HFFc6 (cell line): ENCODE results near the gene IGFL1. TPM values are rescaled to one million over a fixed set of nuclear protein-coding genes. Genes with fewer than 3 reads are reported as not detected.
"Not testable (repeated sequence)": the region's sequence is repeated elsewhere in the genome, so short reads cannot be mapped to it uniquely, and the experiment has no call there.

ENCODE experiments used
- DNase-seq: peaks from one replicate; pipeline ENCODE4 v3.0.0-alpha.2; 2018
- H3K27ac Mint-ChIP-seq: 2 replicates; pipeline ENCODE4 v1.8.0; 2020; ENCODE audit warnings: mild to moderate bottlenecking, mixed read lengths
- H3K27me3 Mint-ChIP-seq: 2 replicates; pipeline ENCODE4 v1.8.0; 2021; ENCODE audit warnings: mild to moderate bottlenecking, moderate library complexity, mixed read lengths; ENCODE audit not compliant: insufficient read depth
- H3K36me3 Mint-ChIP-seq: 2 replicates; pipeline ENCODE4 v1.8.0; 2021; ENCODE audit warnings: low read depth, mixed read lengths
- H3K4me1 Mint-ChIP-seq: 2 replicates; pipeline ENCODE4 v1.8.0; 2020; ENCODE audit warnings: low read depth, mixed read lengths
- H3K4me3 Mint-ChIP-seq: 2 replicates; pipeline ENCODE4 v1.8.0; 2020; ENCODE audit warnings: mild to moderate bottlenecking, moderate library complexity, mixed read lengths
- H3K9me3 Mint-ChIP-seq: 2 replicates; pipeline ENCODE4 v1.8.0; 2020; ENCODE audit warnings: mild to moderate bottlenecking, mixed read lengths
- CTCF ChIP-seq: fragments of 200-600 bp; sonication (generic); IDR thresholded peaks from 2 replicates; pipeline ENCODE4 v1.5.0; 2021; ENCODE audit warnings: antibody characterized with exemption, mild to moderate bottlenecking
- total RNA-seq, 6 experiments: library from RNA; stranded (reverse); fragmentation: NEBNext Ultra II Directional; extraction: Animal tissue kit (Norgen Biotek cat#: 25700); gene quantifications; 2 replicates in 1 of 6; 3 replicates in 5 of 6; pipeline ENCODE4 v1.2.3, GENCODE V29; 2021

IGFL1 gene
- total RNA-seq, 6 experiments from 2014 or later: not detected

GRCh38 chr19:46232468-46232867 lies 2.9 kb downstream of the IGFL1 start:
- Mint-ChIP-seq H3K27ac (no peak overlapping the region), H3K4me1 (no peaks in the 10 kb centered on the region), H3K27me3 (peaks cover 74% of the 10 kb centered on the region), H3K9me3 (no peaks in the 10 kb centered on the region), H3K36me3 (no peaks in the 10 kb centered on the region), H3K4me3 (no peak overlapping the region)
- TF ChIP-seq CTCF: no peak
- no peak for DNase-seq

GRCh38 chr19:46232938-46233621 lies 3.5 kb downstream of the IGFL1 start:
- Mint-ChIP-seq H3K36me3 (no peaks in the 10 kb centered on the region), H3K27me3 (peaks cover 71% of the 10 kb centered on the region), H3K4me3 (no peak overlapping the region), H3K9me3 (no peaks in the 10 kb centered on the region), H3K4me1 (no peaks in the 10 kb centered on the region), H3K27ac (no peak overlapping the region)
- TF ChIP-seq CTCF: no peak
- DNase-seq: no peak

- H3K27me3 Mint-ChIP-seq: peaks cover 71% of the 10 kb centered on the region
- H3K4me1 Mint-ChIP-seq, DNase-seq, H3K9me3 Mint-ChIP-seq, H3K27ac Mint-ChIP-seq, H3K4me3 Mint-ChIP-seq, H3K36me3 Mint-ChIP-seq: not testable (repeated sequence)
These were observed 4.3 kb downstream of the IGFL1 start for GRCh38 chr19:46233871-46234270.

GRCh38 chr19:46238141-46238540 lies 8.6 kb downstream of the IGFL1 start:
- not testable (repeated sequence) for H3K36me3 Mint-ChIP-seq, H3K4me3 Mint-ChIP-seq, H3K9me3 Mint-ChIP-seq, DNase-seq, H3K27ac Mint-ChIP-seq, H3K4me1 Mint-ChIP-seq
- peaks cover 62% of the 10 kb centered on the region for H3K27me3 Mint-ChIP-seq

GRCh38 chr19:46239193-46240024 lies 9.9 kb downstream of the IGFL1 start:
- no peak for DNase-seq
- Mint-ChIP-seq H3K36me3 (no peaks in the 10 kb centered on the region), H3K4me1 (no peaks in the 10 kb centered on the region), H3K27ac (no peak overlapping the region), H3K4me3 (no peak overlapping the region), H3K27me3 (peaks cover 62% of the 10 kb centered on the region), H3K9me3 (peaks cover 4% of the 10 kb centered on the region; the same call in 1 of the 2 replicates)
- TF ChIP-seq CTCF: no peak

- Mint-ChIP-seq H3K4me1 (no peaks in the 10 kb centered on the region), H3K4me3 (no peak overlapping the region), H3K27me3 (peaks cover 63% of the 10 kb centered on the region), H3K36me3 (no peaks in the 10 kb centered on the region), H3K27ac (no peak overlapping the region), H3K9me3 (peaks cover 4% of the 10 kb centered on the region; the same call in 1 of the 2 replicates)
- TF ChIP-seq CTCF: no peak
- no peak for DNase-seq
These were observed 11.2 kb downstream of the IGFL1 start for GRCh38 chr19:46240693-46241092.
